RPMI7951 (cell line): Measurements from ENCODE around the gene BAHD1. TPM values are rescaled to one million over a fixed set of nuclear protein-coding genes. Genes with fewer than 3 reads are reported as not detected.

ENCODE experiments used
- DNase-seq: peaks from one replicate; pipeline ENCODE4 v3.0.0-alpha.2; 2012; ENCODE audit warnings: low read depth
- total RNA-seq: library from RNA; depleted of rRNA; stranded (reverse); fragments of >200 nt; shearing (Covaris generic); gene quantifications from 2 replicates; pipeline ENCODE4 v1.2.3, GENCODE V29; 2014; rRNA removed

Gene BAHD1
- total RNA-seq, result 7.6 and 11.5 TPM in 2 replicates

GRCh38 chr15:40440743-40441564 is at the start of gene BAHD1:
Gene BAHD1 (plus strand): TSS chr15:40440953. CDS start chr15:40458465, 17,512 bp downstream.
- peak; percentile 94 for DNase-seq

GRCh38 chr15:40392986-40393948 is 47.5 kb upstream of the BAHD1 start:
- DNase-seq, result no peak

GRCh38 chr15:40397688-40398412 is 42.9 kb upstream of the BAHD1 start:
- DNase-seq, result no peak

- no peak for DNase-seq
Measured at GRCh38 chr15:40398413-40398873, 42.3 kb upstream of the BAHD1 start.

- DNase-seq, result no peak
Measured at GRCh38 chr15:40399370-40399769, 41.4 kb upstream of the BAHD1 start.

GRCh38 chr15:40405501-40406381 is 35.0 kb upstream of the BAHD1 start, which contains the start of gene IVD:
Gene IVD (plus strand): TSS chr15:40405795. CDS start chr15:40405828, 33 bp downstream.
- peak; percentile 97 for DNase-seq

- DNase-seq, result no peak
Measured at GRCh38 chr15:40407330-40407990, 33.3 kb upstream of the BAHD1 start.

GRCh38 chr15:40409366-40409765 is 31.4 kb upstream of the BAHD1 start:
- no peak for DNase-seq

GRCh38 chr15:40410476-40410875 is 30.3 kb upstream of the BAHD1 start:
- no peak for DNase-seq

GRCh38 chr15:40412095-40412759 is 28.5 kb upstream of the BAHD1 start:
- DNase-seq, result no peak

GRCh38 chr15:40413036-40413435 is 27.7 kb upstream of the BAHD1 start:
- DNase-seq, result no peak

- DNase-seq, result no peak
Measured at GRCh38 chr15:40414816-40415215, 25.9 kb upstream of the BAHD1 start.

- DNase-seq, result no peak
Measured at GRCh38 chr15:40415226-40415625, 25.5 kb upstream of the BAHD1 start.

- DNase-seq, result no peak
Measured at GRCh38 chr15:40416056-40416455, 24.7 kb upstream of the BAHD1 start.

- no peak for DNase-seq
Measured at GRCh38 chr15:40418126-40418525, 22.6 kb upstream of the BAHD1 start.

- DNase-seq, result no peak
Measured at GRCh38 chr15:40420071-40420713, 20.6 kb upstream of the BAHD1 start.

- no peak for DNase-seq
Measured at GRCh38 chr15:40420793-40421192, 20.0 kb upstream of the BAHD1 start.

GRCh38 chr15:40421246-40422157 is 19.3 kb upstream of the BAHD1 start:
- peak; percentile 61 for DNase-seq
